Measurements from ENCODE around the gene PPIL1.

- TF ChIP-seq CTCF (IDR thresholded peaks at IDR 0.05) (no peak), POLR2A (IDR thresholded peaks at IDR 0.05) (no peak)
These were observed 52.8 kb downstream of the PPIL1 start for GRCh38 chr6:36821581-36822335.
